ENCODE data around the gene MAPK11.

MAPK11 gene

GRCh38 chr22:50260434-50260800 is 9.8 kb downstream of the MAPK11 start:
- DNase-seq = peak; percentile 55

DNA sequence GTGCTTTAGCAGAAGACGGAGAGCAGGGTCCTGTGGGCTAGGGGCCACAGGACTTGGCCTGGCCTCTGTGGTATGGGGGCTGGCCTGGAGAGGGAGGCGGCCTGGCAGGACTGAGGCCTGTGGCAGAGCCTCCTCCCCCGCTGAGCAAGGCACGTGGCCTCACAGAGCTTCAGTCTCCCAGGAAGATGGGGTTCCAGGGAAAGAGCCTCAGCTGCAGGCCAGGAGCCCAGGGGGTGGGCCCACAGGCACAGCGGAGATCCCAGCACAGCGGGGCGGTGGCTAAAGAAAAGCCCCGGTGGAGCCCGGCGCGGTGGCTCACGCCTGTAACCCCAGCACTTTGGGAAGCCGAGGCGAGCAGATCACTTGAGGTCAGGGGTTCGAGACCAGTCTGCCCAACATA is 10.9 kb downstream of the MAPK11 start:
- no peak for DNase-seq

DNA sequence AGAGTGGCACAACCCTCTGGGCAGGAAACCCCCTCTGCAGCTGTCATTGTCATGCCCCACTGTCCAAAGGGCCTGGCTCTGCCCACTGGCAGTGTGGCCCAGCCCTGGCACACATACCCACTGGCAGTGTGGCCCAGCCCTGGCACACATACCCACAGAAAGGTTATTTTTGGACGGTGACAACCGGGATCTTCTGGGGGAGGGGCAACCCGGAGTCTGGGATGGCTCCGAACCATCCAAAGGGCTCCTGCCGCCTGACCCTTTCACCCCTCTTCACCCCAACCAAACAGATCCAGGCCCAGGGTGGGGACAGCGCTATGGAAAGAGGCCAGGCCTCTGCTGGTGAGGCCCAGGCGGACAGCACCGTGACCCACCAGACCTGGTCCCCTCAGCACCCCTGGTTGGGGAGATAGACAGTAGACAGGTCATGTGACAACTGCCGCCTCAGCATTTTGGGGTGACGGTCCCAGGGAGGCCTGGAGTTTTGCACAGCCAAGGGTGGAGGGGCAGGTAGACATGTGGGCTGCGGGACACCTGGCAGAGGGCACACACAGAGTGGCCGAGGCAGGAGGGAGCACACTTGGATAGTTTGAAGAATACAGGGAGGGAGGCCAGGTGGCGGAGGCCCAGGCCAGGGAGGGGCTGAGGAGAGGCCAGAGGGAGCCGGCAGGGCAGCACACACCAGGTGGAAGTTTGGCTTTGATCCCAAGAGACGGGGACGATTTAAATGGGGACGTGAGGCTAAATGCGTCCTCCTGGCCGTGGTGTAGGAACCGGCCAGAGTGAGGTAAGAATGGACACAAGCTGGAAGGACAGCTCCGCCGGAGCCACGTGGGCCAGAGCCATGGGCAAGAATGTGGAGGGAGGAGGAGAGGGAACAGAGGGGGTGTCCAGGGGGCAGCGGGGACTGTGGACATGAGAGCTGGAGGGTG is 11.6 kb downstream of the MAPK11 start:
- no peak for DNase-seq

DNA sequence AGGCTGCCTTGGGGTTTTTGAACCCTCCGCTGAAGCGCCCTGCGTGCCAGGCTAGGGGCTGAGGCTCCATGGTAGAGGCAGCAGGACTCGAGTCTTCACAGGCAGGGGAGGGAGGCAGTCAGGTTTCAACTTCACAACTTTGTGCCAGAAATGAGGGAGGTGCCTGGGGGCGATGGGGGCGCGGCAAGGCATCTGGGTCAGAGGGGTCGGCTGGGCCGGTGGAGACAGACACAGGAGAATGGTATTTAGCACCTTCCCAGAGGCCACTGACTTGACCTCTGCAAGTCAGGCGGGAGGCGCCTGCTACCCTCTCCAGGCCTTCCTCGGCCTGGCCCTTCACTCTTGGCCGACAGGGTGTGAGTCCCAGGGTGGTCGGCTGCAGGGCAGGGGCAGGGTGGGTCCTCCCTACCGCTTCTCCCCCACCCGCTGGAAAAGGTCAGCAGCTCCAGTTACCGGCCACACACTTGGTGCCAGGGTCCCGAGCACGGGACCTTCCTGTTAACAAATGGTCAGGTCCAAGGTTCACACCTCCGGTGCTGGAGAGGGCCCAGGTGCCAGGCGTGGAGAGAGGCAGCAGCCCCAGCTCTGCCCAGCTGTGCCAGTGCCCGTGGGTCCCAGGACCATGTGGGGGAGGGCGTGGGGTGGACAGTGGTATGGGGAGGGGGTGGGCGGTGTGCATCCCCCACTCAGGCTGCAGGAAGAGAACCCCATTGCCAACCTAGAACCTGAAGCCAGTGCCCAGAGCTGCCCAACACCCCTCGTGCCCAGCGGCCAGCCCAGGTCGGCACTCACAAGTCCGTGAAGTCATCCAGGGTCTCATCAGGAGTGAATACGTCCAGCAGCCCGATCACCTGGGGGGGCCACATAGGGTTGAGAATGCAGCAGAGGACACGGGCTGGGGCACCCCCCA is 12.5 kb downstream of the MAPK11 start:
- no peak for DNase-seq

DNA sequence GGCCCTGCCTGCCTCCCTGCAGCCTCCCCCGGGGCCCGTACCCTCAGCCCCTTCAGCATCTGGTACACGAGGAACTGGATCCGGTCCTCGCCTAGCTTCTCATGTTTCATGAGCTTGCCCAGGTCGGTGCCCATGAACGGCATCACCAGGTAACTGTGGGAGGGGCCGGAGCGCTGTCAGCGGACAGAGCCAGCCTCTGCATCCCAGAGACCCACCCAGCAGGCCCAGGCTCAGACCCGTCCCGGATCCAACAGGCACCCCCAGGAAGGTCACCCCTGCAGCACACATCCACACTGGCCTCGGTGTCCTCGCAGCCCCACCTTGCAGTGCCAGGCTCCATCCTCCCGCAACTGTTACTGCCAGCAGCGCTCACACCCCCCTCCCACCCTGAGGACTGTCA is 13.1 kb downstream of the MAPK11 start:
- DNase-seq = peak; percentile 35

DNA sequence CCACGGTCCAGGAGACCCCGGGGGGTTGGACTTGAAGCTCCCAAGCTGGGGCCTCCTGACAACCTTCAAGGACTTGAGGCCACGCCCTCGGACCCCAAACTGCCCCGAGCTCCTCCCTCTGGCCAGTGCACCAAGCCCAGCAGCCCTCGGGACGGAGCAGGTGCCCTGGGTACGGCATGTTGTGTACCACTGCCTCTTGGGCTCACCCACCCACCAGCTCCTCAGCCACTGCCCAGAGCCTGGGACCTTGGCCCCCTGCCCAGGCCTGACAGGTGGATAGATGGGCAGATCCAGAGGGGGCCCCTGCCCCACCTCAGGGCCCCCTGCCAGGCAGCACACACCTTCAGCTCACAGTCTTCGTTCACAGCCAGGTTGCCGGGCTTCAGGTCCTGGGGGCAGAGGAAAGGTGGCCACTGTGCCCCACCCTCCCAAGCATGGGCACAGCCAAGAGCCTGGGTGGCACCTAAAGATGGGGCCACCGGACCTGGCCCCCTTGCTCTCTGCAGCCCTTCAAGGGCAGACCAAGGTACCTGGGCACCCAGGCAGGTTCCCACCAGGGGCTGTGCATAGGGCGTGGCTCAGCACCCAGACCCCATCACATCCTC is 13.8 kb downstream of the MAPK11 start:
- DNase-seq = no peak

GRCh38 chr22:50255607-50256006 is 14.6 kb downstream of the MAPK11 start:
- no peak for DNase-seq

- no peak for DNase-seq
These were observed 15.1 kb downstream of the MAPK11 start for GRCh38 chr22:50255099-50255498.

GRCh38 chr22:50253941-50254340 is 16.2 kb downstream of the MAPK11 start:
- DNase-seq = no peak

- DNase-seq = no peak
These were observed 16.9 kb downstream of the MAPK11 start for GRCh38 chr22:50253046-50253915.

GRCh38 chr22:50252082-50253045 is 17.8 kb downstream of the MAPK11 start:
- peak; percentile 69 for DNase-seq

GRCh38 chr22:50251477-50252081 is 18.6 kb downstream of the MAPK11 start:
- DNase-seq = no peak

DNA sequence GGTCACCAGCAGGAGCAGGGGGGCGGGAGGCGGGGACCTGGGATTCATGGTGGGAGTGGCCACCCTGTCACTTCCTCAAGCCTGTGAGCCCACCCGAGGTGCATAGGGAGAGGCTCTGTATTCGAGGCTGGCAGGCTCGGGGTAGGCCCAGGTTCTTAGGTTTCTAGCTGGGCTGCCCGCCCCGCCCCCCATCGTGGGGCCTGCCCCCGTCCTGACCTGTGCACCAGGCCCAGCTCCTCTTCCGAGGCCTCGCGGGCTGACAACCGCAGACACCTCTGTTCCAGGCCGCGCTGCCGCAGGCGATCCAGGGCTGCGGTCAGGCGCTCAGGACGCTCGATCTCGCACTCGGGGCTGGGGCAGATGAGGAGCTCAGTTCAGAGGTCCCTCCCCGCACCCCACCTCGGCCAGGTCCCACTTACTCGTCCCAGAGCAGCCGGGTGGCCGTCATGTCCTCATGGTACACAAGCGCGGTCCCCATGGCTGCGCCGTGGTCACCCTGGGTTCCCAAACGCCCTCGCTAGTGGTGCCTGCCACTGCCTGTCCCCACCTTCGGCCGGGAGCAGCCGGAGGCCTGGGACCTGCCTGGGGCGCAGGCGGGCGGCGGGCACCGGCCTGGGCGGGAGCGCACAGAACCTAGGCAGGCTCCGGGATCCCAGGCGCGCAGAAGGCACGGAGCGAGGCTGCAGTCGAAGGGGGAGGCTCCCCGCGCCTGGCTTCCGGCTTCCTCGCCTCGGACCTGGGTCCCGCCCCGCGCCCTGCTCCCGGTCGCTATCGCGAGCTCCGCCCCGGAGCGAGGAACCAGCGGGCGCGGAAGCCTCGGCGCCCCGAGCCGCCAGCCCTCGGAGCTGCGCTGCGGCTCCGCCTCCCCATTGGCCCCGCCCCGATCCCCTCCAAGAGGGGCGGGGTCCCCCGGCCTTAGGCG is 19.4 kb downstream of the MAPK11 start, which contains the start of gene HDAC10:
Gene HDAC10, minus strand, starts transcription at position 711 of the 922 bp plus-strand sequence. Its CDS starts 233 bp downstream, at position 478.
- DNase-seq = peak; percentile 91

DNA sequence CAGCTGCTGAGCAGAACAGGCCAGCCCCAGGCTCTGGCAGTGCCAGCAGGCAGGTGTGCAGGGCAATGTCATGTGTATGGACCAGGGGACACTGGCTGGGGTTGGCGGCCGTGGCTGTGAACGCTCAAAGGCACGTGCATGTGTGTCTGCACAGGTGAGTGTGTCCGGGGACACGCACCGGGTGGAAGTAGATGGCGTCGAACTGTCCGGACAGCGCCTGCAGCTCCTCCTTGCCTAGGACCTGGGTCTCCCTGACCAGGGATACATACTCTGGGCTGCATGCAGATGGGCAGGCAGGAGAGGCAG is 20.0 kb downstream of the MAPK11 start:
- no peak for DNase-seq

DNA sequence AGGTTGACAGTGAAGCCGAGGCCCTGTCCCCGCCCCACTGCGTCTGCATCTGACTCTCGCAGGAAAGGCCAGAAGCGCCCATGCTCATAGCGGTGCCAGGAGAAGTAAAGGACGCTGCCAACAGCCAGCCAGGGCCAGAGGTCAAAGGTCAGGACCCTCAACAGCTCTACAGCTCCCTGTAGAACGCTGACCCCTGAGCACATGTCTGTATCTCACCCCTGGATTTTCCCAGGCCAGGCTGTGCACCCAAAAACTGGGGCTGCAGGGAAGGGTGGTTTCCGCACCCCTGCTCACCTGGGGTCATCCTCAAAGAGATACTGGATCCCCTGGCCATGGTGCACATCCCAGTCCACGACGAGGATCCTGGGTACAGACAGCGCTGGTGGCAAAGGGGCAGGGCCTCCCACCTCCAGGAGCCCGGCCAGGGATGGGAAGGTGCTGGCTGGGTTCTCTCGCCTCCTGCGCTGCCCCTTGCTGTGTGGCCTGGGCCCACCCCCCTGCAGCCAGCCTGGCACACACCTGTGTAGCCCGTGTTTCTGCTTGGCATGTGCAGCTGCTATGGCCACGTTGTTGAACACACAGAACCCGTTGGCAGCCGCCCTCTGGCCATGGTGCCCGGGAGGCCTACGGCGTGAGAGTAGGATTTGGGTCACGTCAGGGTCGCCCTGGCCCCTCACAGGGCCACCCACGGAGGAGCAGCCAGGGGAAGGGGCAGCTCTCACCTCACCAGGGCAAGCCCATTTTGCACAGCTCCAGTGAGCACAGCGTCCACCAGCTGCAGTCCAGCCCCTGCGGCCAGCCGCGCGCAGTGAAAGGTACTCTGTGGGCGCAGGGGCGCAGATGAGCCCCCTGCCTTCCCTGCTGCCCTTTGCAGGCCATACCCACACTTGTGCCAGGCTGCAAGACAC is 20.6 kb downstream of the MAPK11 start:
- no peak for DNase-seq

DNA sequence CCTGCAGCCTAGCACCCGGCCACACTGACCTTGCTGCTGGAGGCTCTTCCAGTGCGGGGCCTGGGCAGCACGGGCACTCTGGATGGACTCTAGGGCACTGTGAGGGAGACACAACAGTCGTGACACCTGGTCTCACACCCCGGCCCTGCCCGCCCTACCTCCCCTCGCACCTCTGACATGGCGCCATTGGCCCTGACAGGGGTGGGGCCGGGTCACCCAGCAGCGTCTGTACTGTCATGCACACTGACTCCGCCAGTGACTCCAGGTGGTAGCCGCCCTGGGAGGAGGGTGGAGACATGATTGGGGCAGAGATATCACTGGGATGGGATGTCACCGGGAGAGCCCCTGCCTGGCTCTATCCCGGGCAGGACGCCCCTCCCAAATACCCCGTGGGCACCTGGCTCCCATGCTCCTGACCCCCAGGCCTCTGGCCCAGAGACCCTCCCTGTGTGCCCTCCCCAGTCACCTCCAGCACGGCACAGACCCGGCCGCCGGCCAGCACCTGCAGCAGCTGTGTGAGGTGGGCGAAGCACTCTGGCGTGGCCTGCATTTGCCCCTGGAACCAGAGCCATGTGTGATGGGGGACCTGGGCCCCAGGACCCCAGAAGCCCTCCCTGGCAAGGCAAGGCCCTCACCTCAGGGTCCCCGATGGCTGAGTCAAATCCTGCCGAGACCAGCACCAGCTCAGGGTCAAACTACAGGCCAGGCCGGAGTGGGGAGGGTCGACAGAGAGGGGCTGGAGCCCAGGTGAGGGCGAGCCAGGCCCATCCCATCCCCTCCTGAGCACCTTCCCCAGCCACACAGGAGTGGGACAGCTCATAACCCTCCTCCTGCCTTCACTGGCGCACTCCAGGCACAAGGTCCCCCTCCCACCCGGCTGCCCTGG is 21.7 kb downstream of the MAPK11 start:
- DNase-seq = peak; percentile 32

- peak; percentile 97 for DNase-seq
These were observed 22.4 kb downstream of the MAPK11 start for GRCh38 chr22:50247748-50248147.

Measured in NCI-H69 (cell line).